ENCODE measurements around the gene CPZ. TPM values are rescaled to one million over a fixed set of nuclear protein-coding genes. Genes with fewer than 3 reads are reported as not detected.

Gene CPZ
- total and polyA plus RNA-seq, 10 of the 15 experiments (the other 5 are each of a cell fraction or from before 2014, with no cell fraction given), result not detected

DNA sequence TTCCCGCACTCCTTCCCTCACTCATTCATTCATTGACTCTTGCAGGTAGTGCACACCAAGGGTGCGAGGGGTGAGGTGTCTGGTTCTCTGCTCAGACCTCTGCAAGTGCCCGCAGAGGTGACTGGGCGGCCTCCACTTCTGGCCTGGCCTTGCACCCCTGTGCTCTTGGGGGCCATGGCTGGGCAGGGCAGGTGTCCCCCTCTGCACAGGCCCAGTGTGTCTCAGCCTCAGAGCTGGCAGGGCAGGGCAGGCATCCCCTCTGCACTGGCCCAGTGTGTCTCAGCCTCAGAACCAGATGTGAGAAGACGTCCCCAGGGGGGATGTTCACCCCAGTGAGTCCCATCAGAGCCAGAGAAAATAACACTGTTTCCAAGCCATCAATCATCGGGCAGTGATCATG, 16.8 kb downstream of the CPZ start:
- Histone ChIP-seq H3K9ac (ENCODE audit: control insufficient read depth, insufficient read depth, low read length) (no peak overlapping the region), H4K20me1 (ENCODE audit: control insufficient read depth, insufficient read depth) (no peaks in the 10 kb centered on the region), H3K4me3 (no peak overlapping the region), H3K27me3 (replicated peaks in 1 of 2; ENCODE audit: control insufficient read depth in 2 of 2, insufficient read depth in 2 of 2, low read length in 1 of 2) (no peaks in the 10 kb centered on the region), H3K4me1 (ENCODE audit: control insufficient read depth, insufficient read depth, low read length) (no peaks in the 10 kb centered on the region), H2AFZ (ENCODE audit: control insufficient read depth, low read depth, low read length) (no peak overlapping the region), H3K4me2 (ENCODE audit: control insufficient read depth, insufficient read depth) (no peak overlapping the region), H3K9me3 (replicated peaks; ENCODE audit: control insufficient read depth, insufficient read depth, low read length) (no peaks in the 10 kb centered on the region), H3K36me3 (ENCODE audit: control insufficient read depth in 2 of 2, insufficient read depth in 2 of 2, low read length in 1 of 2) (no peaks in the 10 kb centered on the region), H3K79me2 (ENCODE audit: control insufficient read depth, insufficient read depth, low read length) (no peaks in the 10 kb centered on the region), H3K27ac (ENCODE audit: control insufficient read depth, insufficient read depth) (no peak overlapping the region)
- TF ChIP-seq, protein P1, sequence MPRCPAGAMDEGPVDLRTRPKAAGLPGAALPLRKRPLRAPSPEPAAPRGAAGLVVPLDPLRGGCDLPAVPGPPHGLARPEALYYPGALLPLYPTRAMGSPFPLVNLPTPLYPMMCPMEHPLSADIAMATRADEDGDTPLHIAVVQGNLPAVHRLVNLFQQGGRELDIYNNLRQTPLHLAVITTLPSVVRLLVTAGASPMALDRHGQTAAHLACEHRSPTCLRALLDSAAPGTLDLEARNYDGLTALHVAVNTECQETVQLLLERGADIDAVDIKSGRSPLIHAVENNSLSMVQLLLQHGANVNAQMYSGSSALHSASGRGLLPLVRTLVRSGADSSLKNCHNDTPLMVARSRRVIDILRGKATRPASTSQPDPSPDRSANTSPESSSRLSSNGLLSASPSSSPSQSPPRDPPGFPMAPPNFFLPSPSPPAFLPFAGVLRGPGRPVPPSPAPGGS (IDR thresholded peaks at IDR 0.05; ENCODE audit: borderline replicate concordance, insufficient read depth, low read depth, low read length, poor library complexity, severe bottlenecking), result no peak
- no peak for TF ChIP-seq CEBPB (IDR thresholded peaks at IDR 0.05; ENCODE audit: borderline replicate concordance in 1 of 2, low read depth in 2 of 2, low read length in 2 of 2)
- TF ChIP-seq BACH1 (IDR thresholded peaks at IDR 0.05; ENCODE audit: borderline replicate concordance), result no peak
- TF ChIP-seq TCF7 (IDR thresholded peaks at IDR 0.05; ENCODE audit: borderline replicate concordance), result no peak
- no peak for TF ChIP-seq BHLHE40 (IDR thresholded peaks at IDR 0.05; ENCODE audit: borderline replicate concordance in 1 of 2, low read depth in 2 of 2, low read length in 1 of 2)
- TF ChIP-seq TAF1 (IDR thresholded peaks at IDR 0.05; ENCODE audit: borderline replicate concordance, low read depth, low read length), result no peak
- TF ChIP-seq TCF3 (IDR thresholded peaks at IDR 0.05; ENCODE audit: borderline replicate concordance, insufficient read depth, low read depth, low read length), result no peak
- no peak for TF ChIP-seq BRCA1 (IDR thresholded peaks at IDR 0.05; ENCODE audit: low read depth, low read length)
- TF ChIP-seq NFXL1 (IDR thresholded peaks at IDR 0.05; ENCODE audit: borderline replicate concordance), result no peak
- TF ChIP-seq ZNF384 (IDR thresholded peaks at IDR 0.05; ENCODE audit: borderline replicate concordance, low read depth, low read length), result no peak
- TF ChIP-seq, protein P2, sequence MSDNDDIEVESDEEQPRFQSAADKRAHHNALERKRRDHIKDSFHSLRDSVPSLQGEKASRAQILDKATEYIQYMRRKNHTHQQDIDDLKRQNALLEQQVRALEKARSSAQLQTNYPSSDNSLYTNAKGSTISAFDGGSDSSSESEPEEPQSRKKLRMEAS (IDR thresholded peaks at IDR 0.05; ENCODE audit: low read depth, low read length), result no peak
- TF ChIP-seq, protein P3, sequence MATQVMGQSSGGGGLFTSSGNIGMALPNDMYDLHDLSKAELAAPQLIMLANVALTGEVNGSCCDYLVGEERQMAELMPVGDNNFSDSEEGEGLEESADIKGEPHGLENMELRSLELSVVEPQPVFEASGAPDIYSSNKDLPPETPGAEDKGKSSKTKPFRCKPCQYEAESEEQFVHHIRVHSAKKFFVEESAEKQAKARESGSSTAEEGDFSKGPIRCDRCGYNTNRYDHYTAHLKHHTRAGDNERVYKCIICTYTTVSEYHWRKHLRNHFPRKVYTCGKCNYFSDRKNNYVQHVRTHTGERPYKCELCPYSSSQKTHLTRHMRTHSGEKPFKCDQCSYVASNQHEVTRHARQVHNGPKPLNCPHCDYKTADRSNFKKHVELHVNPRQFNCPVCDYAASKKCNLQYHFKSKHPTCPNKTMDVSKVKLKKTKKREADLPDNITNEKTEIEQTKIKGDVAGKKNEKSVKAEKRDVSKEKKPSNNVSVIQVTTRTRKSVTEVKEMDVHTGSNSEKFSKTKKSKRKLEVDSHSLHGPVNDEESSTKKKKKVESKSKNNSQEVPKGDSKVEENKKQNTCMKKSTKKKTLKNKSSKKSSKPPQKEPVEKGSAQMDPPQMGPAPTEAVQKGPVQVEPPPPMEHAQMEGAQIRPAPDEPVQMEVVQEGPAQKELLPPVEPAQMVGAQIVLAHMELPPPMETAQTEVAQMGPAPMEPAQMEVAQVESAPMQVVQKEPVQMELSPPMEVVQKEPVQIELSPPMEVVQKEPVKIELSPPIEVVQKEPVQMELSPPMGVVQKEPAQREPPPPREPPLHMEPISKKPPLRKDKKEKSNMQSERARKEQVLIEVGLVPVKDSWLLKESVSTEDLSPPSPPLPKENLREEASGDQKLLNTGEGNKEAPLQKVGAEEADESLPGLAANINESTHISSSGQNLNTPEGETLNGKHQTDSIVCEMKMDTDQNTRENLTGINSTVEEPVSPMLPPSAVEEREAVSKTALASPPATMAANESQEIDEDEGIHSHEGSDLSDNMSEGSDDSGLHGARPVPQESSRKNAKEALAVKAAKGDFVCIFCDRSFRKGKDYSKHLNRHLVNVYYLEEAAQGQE (IDR thresholded peaks at IDR 0.05; ENCODE audit: low read depth, low read length), result no peak
- no peak for TF ChIP-seq KDM1A (IDR thresholded peaks at IDR 0.05; ENCODE audit: borderline replicate concordance)
- no peak for TF ChIP-seq MTA2 (IDR thresholded peaks at IDR 0.05; ENCODE audit: low read depth)
- no peak for TF ChIP-seq RCOR1 (conservative IDR thresholded peaks at IDR 0.05; ENCODE audit: low read depth, low read length)
- TF ChIP-seq ZNF207 (IDR thresholded peaks at IDR 0.05; ENCODE audit: borderline replicate concordance), result no peak
- TF ChIP-seq, protein P4, sequence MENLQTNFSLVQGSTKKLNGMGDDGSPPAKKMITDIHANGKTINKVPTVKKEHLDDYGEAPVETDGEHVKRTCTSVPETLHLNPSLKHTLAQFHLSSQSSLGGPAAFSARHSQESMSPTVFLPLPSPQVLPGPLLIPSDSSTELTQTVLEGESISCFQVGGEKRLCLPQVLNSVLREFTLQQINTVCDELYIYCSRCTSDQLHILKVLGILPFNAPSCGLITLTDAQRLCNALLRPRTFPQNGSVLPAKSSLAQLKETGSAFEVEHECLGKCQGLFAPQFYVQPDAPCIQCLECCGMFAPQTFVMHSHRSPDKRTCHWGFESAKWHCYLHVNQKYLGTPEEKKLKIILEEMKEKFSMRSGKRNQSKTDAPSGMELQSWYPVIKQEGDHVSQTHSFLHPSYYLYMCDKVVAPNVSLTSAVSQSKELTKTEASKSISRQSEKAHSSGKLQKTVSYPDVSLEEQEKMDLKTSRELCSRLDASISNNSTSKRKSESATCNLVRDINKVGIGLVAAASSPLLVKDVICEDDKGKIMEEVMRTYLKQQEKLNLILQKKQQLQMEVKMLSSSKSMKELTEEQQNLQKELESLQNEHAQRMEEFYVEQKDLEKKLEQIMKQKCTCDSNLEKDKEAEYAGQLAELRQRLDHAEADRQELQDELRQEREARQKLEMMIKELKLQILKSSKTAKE (IDR thresholded peaks at IDR 0.05; ENCODE audit: low read depth, poor library complexity, severe bottlenecking), result no peak
- TF ChIP-seq RAD51 (IDR thresholded peaks at IDR 0.05), result no peak
- no peak for TF ChIP-seq NFIC (IDR thresholded peaks at IDR 0.05; ENCODE audit: low read depth, low read length)
- DNase-seq (ENCODE audit: low read depth, low spot score), result no peak
- intact Hi-C loops (cut with micrococcal nuclease; ENCODE audit: unreplicated experiment), result no loop called here
- ChIA-PET SMC1A (ENCODE audit: uncharacterized antibody, unreplicated experiment) (no interaction called here), CTCF (no interaction called here), POLR2A (no interaction called here), RAD21 (ENCODE audit: unreplicated experiment) (interaction anchor here (0.6 kb wide), 1 partner anchor 313 kb away, joined by 3 read pairs; no protein-coding TSS in a partner anchor)
- ATAC-seq, result no peak
- in situ Hi-C loops (cut with MboI), result no loop called here
- no TSS peak for BruUV-seq (replicated peaks)
- no peak for FAIRE-seq
- 23% methylated on average over 6 of the region's 6 CpGs for WGBS (ENCODE audit: insufficient coverage, insufficient replicate concordance, low lambda C conversion rate, missing lambda C conversion rate)

All from GM12878 (cell line).